ENCODE measurements around the gene WNT5A.

DNA sequence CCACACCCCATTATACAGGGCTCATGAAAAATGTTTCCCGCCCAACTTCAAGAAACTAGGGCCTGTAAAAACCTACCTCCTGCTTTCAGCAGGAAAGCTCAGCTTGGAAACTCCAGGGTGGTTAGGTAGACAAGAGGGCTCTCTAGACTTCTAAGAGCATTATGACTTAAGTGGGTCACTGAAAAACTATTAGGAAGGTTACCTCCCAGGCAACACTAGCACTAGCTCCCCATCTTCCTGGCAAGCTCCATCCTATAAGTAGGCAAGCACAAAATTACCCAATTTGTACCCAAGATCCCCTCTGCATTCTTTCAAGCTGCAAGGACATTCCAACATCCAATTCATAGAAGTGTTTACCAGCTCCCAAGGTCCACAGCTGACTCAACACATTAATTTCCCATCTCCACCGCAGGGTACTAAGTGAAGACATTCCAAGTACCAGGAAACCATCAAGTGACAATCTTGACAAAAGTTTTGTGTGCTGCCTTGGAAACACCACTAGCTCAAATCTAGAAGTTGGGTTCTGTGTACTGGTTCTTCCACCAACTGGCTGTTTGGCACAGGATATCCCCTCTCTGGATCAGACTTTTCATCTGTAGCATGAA, 46.9 kb downstream of the WNT5A start:
- TF ChIP-seq POLR2A (IDR thresholded peaks at IDR 0.05) (no peak), CTCF (IDR thresholded peaks at IDR 0.05) (no peak)

All from testis (tissue), 2 donors.